ENCODE data around the gene KCNQ4. TPM values are rescaled to one million over a fixed set of nuclear protein-coding genes. Genes with fewer than 3 reads are reported as not detected.

The KCNQ4 gene
- 0.11 TPM in 1 of 2 replicates, not detected in the other for total RNA-seq (2014; rRNA removed; shearing (Covaris generic))
- polyA plus RNA-seq (2015; cell fraction: cytosol; rRNA removed), result 0.71 and 0.92 TPM in 2 replicates
- 2.1 and 2.4 TPM in 2 replicates for polyA plus RNA-seq (2015; cell fraction: nucleus; rRNA removed)

DNA sequence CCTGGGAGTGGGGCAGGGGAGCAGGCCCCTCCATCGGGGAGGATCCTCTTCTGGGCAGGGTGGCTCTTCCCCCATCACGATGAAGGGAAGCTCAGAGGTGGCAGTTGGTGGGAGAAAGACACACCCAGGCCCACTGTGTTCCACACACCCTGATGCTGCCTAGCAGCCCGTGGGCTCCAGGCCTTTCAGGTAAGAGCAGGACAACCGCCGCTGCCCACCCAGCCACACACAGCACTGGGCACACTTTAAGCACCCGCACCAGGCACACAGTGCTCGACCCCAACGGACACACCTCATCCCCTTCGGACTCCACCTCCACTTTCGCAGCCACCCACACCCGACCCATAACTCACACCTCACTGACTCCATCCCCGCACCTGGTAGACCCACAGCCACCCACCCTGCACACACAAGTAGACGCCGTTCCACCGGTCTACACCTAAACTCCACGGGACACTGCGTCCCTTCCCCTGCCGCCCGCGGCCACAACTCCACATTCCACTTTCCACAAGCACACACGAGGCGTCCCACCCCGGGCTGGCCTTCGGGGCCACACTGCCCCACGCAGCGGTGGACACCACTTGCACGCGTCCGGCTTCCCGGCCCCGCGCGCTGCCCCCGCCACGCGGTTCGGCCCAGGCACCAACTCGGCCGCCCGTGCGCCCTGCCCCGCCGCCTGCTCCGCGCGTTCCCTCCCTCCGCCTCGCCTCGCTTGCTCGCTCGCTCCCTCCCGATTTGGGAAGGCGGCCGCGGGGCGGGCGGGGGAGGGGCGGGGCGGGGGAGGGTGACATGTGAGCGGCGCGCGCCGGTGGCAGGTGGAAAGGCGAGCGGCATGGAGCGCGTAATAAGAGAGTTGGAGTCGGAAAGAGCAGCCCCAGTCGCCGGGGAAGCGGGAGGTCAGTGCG lies at the start of gene KCNQ4:
KCNQ4 (plus strand) TSS at position 787 of the 905 bp plus-strand sequence. CDS start 307 bp downstream, outside the sequence.
- in situ Hi-C loops (cut with HindIII; ENCODE audit: low pct_unique_long_range_greater_than_20kb, low sequenced_read_pairs), result no loop called here
- DNase-seq (ENCODE audit: low read depth, low spot score), result no peak

DNA sequence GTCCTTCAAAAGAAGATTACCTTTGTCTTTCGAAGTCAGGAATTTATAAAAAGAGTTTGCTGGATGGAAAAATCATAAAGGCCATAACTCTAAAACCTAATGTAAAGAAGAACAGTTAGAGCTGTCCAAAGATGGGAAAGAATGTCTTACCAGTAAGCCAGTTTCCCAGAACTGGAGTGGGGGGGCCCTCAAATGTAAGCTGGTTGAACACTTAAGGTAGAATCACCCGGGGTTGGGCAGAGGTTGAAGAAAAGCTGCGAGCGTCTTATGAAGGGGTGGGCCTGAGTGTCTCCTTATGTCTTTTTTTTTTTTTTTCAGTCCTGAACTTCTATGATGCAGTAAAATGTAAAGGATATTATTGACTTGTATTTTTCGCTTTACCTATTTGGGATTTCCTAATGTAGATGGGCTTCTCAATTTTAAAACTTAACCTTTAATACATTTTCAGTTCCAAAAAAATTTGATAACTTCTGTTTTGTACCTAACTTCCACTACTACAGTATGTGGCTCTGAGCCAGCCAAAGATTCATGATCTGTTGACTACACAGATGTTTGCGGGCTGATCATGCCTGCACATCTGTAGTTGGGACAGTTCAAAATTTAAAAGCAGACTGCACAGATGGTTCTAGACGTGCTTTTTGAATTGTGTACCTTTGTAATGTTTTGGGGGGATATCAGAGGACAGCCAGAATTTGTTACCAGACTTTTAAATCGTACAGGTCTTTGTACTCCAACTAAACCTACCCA lies 48.5 kb upstream of the KCNQ4 start:
- no peak for DNase-seq (ENCODE audit: low read depth, low spot score)
- in situ Hi-C loops (cut with HindIII; ENCODE audit: low pct_unique_long_range_greater_than_20kb, low sequenced_read_pairs), result no loop called here

DNA sequence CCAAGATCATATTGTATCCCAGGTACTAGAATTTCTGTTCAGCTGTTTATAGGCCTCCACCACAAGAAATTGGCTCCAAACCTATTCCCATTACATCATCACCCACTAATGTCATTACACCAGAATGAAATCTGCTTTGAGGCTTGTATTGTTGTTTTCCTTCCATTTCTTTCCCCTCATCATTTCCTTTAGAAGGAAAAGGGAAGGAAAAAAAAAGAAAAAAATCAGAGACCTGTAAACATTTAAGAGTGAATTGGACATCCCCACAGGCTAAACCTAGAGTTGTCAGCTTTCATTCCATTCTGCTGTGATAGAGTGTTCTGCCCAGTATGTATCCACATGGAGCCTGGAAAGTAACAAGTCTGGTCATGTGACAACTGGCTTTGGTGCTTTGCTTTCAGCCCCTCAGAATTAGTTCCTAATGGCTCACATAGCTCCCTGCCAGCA lies 47.5 kb upstream of the KCNQ4 start:
- in situ Hi-C loops (cut with HindIII; ENCODE audit: low pct_unique_long_range_greater_than_20kb, low sequenced_read_pairs), result no loop called here
- DNase-seq (ENCODE audit: low read depth, low spot score), result no peak

DNA sequence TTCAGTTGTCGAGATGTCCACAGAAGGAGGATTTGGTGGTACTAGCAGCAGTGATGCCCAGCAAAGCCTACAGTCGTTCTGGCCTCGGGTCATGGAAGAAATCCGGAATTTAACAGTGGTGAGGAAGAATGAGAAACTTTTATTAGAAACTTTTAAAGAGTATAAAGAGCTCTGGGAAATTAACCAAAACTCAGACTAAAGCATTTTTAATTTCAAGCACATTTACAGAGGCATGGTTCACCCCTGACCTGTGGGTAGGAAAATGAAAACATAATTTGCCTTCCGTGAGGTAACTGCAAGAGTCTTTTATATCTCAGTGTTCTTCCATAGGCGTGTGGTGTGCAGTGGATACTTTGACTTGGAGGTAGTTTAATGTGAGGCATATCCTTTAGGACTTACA lies 44.8 kb upstream of the KCNQ4 start:
- in situ Hi-C loops (cut with HindIII; ENCODE audit: low pct_unique_long_range_greater_than_20kb, low sequenced_read_pairs), result no loop called here
- DNase-seq (ENCODE audit: low read depth, low spot score), result no peak

DNA sequence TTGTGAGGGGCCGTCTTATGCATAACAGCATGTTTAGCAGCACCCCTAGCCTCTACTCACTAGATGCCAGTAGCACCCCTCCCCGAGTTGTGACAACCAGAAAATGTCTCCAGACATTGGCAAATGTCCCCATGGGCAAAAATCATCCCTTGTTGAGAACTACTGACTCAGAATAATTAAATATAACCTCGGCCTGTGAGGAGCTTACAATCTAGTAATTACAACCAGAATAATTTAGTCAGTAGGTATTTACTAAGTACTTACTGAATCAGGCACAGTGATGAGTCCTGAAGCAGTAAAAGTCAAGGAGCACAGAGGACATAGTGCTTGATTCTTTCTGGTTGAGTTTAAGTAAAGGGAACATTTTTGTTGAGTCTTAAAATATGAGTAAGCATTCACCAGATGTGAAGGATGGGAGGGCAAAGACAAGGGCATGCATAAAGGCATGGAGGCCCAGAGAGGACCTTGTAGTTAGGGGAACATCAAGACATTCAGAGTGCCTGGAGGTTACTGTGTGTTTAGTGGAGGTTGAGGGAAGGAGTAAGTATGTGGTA lies 44.1 kb upstream of the KCNQ4 start:
- in situ Hi-C loops (cut with HindIII; ENCODE audit: low pct_unique_long_range_greater_than_20kb, low sequenced_read_pairs), result no loop called here
- DNase-seq (ENCODE audit: low read depth, low spot score), result no peak

DNA sequence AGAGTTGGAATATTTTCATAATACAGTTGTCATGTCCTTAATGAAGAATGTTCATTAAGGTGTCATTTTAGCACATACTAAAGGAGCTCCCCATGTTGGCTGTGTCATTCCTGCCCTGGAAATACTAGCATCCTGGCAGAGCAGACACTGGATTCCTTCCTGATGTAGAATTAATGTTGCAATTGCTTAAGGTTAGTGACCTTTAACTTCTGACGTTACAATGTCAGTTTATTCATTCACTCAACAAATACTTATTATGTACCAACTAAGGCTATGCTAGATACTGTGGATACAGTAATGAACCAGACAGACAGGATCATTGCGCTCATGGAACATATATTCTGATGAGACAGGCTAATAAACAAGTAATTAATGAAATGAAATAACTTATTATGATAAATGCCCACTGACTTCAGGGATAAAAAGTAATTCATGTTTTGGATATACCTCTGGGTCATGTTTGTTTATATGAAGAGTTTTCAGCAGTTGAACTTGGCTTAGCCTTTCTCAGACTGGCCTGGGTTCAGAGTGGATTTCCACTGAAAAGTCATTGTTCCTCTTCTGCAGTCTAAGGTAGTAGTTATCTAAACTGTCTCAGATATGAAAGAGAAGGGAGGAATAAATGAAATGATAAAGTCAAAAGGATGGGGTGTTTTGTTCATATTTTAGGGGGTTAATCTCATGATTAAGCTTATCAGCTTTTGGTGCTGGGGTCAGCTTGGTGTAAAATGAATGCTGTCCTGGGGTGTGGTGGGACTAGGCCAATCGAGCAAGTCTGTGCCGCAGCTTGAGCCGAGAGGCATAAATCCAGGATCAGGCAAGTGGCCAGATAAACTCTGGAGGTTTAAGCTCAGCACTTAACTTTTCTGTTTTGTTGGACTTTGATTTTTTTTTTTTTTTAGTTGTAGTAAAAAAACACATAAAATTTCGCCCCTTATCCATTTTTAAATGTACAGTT lies 43.3 kb upstream of the KCNQ4 start:
- DNase-seq (ENCODE audit: low read depth, low spot score), result no peak
- in situ Hi-C loops (cut with HindIII; ENCODE audit: low pct_unique_long_range_greater_than_20kb, low sequenced_read_pairs), result no loop called here

DNA sequence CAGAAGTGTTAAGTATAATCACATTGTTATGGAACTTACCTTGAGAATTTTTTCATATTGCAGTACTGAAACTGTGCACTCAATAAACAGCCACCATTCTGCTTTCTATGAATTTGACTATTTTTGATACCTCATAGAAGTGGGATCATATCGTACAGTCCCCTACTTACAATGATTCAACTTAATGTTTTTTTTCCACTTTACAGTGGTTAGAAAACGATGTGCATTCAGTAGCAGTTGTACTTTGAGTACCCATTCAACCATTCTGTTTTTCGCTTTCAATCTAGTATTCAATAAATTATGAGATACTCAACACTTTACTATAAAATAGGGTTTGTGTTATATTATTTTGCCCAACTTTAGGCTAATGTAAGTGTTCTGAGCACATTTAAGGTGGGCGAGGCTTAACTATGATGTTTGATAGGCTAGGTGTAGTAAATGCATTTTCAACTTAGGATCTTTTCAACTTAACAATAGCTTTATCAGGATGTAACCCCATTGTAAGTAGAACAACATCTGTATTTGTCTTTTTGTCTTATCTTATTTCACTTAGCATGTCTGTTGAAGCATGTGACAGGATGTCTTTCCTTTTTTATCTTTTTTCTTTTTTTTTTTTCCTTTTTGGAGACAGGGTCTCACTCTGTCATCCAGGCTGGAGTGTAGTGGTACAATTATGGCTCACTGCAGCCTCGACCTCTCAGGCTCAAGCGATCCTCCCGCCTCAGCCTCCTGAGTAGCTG lies 42.4 kb upstream of the KCNQ4 start:
- in situ Hi-C loops (cut with HindIII; ENCODE audit: low pct_unique_long_range_greater_than_20kb, low sequenced_read_pairs), result no loop called here
- DNase-seq (ENCODE audit: low read depth, low spot score), result no peak

DNA sequence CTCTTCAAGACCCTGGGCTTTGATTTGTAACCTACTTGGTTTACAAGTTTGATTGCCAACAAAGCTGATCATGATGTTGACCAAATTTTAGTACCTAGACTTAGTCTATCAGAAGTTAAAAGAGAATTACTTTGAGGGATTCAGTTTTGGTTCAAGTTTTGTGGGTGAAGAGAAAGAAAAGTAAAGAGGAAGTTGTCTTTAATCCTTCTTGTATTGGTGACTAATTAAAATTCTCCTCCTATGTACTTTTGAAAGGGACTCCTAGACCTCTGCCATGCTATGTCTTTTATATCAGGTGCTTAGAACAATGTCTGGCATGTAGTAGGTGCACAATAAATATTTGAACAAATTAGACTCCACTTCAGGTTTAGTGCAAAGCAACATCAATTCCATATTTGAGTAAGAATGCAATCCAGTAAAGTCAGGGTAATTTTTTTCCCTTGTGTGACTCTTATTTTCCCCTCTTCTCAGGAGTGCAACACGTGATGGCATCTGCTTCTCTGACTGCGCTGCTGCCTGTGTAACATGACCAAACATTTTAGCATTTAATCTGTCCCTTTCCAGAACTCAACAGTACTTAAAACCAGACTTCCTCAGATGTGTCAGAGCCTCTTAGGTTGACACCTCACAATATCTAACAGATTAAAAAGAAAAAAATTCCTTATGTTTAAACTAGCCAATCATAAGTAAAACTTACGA lies 41.1 kb upstream of the KCNQ4 start:
- in situ Hi-C loops (cut with HindIII; ENCODE audit: low pct_unique_long_range_greater_than_20kb, low sequenced_read_pairs), result no loop called here
- DNase-seq (ENCODE audit: low read depth, low spot score), result no peak

DNA sequence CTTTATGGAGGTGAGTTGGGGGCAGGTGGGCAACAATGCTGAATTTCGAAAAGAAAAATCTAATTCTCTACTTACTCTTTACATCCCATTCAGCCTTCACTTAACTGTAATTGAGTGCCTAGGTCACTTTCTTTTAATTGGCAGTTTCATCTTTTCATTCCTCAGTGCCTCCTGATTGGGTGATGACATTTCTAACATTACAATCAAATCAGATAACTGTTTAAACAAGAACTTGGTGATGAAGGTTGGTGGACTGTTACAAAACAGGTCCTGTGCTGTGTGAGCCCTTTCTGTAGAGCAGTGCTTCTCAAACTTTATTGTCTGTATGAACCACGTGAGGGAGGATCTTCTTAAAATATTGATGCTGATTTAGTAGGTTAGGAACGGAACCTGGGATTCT lies 40.1 kb upstream of the KCNQ4 start:
- in situ Hi-C loops (cut with HindIII; ENCODE audit: low pct_unique_long_range_greater_than_20kb, low sequenced_read_pairs), result no loop called here
- no peak for DNase-seq (ENCODE audit: low read depth, low spot score)

DNA sequence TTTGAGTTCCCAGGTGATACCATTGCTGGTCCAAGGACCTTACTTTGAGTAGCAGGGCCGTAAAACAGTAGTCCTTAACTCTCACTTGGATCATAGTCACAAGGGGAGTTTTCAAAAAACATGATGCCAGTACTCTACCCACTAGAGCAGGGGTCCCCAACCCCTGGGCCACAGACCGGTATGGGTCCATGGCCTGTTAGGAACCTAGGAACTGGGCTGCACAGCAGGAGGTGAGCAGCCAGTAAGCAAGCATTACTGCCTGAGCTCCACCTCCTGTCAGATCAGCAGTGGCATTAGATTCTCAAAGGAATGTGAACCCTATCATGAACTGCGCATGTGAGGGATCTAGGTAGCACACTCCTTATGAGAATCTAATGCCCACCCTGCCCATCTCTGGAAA lies 39.7 kb upstream of the KCNQ4 start:
- in situ Hi-C loops (cut with HindIII; ENCODE audit: low pct_unique_long_range_greater_than_20kb, low sequenced_read_pairs), result no loop called here
- DNase-seq (ENCODE audit: low read depth, low spot score), result no peak

DNA sequence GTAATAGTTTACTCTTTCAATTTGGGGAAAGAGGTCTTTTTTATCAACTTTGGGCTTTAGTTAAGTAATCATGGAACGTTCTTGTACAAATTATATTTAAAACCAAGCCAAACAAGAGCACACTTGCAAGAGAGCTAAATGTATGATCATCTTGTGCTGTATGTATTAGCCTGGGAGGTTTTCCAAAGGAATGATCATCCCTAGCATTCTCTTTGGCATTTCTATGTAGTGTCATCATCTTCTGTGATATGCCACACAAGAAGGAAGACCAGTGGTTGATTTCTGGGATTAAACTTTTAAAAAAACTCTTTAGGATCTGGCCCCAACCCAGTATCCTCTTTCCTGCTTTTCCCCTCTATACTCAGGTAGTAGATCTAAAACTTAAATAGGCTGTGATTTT lies 38.4 kb upstream of the KCNQ4 start:
- DNase-seq (ENCODE audit: low read depth, low spot score), result no peak

DNA sequence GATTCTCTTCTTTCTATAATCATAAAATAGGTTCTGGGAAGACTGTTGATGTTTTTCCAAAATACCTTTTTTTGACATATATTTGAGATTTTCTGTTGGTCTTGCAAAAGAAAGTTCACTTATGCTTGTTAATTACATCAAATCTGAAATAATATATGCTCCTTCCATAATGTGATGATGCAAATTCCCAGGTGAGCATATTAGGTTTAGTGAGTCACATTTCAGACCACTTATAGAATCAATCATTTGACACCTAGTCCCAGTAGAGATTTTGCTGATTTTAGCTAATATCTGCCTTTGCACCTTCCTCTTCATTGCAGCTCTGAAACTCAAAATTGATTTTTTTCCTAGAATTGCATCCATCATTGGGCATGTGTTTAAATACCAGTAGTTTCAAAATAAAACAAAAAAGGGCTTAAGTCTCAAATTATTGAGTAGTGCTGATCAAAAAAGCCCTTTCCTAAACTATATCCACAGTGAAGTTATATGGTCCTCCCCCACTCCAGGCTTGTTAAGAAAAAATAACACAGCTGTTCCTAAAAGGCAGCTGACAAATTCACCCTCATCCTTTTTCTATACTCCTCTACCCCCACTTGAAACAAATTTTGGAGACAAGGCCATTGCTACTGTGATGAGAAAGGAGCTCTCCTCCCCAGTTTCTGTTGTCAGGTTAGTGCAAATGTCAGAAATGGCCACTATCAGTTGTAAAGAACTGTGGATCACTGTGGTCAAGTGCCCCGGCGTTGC lies 37.1 kb upstream of the KCNQ4 start:
- in situ Hi-C loops (cut with HindIII; ENCODE audit: low pct_unique_long_range_greater_than_20kb, low sequenced_read_pairs), result no loop called here
- no peak for DNase-seq (ENCODE audit: low read depth, low spot score)

More for the DNA sequence above, 38.4 kb upstream of the KCNQ4 start:
- in situ Hi-C loops (cut with HindIII; ENCODE audit: low pct_unique_long_range_greater_than_20kb, low sequenced_read_pairs), result no loop called here

DNA sequence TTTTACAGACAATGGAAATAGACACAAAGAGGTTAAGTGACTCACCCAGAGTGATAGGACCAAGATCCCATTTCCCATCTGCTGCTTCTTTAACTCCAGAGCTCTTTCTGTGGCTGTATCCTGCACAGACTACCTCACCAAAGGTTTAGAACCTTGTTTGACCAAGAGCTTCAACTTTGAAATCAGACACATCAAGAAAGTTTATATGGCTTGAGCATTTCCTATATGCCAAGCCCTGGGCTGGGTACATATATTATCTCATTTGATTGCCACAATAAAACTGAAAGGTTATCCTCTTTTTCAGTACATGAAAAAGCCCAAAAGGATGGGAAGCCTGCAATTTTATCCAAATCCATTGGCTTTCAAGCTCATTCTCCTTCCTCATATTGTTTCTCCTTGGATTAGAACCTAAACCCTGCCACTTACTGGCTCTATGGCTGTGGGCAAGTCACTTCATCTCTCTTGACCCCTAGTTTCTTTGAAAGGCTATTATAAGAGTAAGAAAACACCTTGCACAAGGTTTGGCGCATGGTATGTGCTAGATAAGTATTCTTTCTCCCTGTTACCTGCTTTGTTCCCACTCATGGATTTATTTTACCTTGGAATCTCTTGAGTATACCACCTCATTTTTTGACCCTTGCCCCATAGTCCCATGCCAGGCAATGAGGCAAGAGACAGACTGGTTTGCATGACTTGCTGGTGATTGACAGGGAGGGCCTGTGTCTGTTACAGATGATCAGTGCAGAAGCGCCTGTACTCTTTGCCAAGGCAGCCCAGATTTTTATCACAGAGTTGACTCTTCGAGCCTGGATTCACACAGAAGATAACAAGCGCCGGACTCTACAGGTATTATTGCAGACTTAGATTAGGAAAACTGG lies 34.5 kb upstream of the KCNQ4 start:
- DNase-seq (ENCODE audit: low read depth, low spot score), result no peak
- in situ Hi-C loops (cut with HindIII; ENCODE audit: low pct_unique_long_range_greater_than_20kb, low sequenced_read_pairs), result no loop called here

DNA sequence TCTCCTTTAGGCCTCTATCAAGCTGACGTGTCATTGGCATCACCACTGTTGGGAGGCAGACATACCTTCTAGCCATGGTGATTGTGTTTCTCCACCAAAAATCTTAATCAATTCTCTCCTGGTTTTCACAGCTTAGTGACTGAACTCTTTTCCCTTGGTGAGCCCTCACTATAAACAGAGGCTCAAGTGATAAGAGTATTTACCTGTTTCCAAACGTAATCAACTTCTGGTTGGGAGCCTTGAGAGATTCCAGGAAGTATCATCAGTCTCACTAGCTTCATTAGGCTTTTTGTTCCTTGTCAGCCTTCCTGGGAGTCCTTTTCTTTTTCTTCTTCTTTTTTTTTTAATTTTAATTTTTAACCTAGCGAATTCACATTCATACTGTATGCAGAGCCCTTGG lies 33.8 kb upstream of the KCNQ4 start:
- in situ Hi-C loops (cut with HindIII; ENCODE audit: low pct_unique_long_range_greater_than_20kb, low sequenced_read_pairs), result no loop called here
- no peak for DNase-seq (ENCODE audit: low read depth, low spot score)
